Hypothalamus (tissue), 51 donors: Measurements from ENCODE around the gene SLC12A3.
"Not testable (repeated sequence)": the region's sequence is repeated elsewhere in the genome, so short reads cannot be mapped to it uniquely, and the experiment has no call there.

Experiments
- DNase-seq, 51 donors: peaks; one replicate each; lab custom pipeline; 2025; lab: John Stamatoyannopoulos, UW

The SLC12A3 gene

DNA sequence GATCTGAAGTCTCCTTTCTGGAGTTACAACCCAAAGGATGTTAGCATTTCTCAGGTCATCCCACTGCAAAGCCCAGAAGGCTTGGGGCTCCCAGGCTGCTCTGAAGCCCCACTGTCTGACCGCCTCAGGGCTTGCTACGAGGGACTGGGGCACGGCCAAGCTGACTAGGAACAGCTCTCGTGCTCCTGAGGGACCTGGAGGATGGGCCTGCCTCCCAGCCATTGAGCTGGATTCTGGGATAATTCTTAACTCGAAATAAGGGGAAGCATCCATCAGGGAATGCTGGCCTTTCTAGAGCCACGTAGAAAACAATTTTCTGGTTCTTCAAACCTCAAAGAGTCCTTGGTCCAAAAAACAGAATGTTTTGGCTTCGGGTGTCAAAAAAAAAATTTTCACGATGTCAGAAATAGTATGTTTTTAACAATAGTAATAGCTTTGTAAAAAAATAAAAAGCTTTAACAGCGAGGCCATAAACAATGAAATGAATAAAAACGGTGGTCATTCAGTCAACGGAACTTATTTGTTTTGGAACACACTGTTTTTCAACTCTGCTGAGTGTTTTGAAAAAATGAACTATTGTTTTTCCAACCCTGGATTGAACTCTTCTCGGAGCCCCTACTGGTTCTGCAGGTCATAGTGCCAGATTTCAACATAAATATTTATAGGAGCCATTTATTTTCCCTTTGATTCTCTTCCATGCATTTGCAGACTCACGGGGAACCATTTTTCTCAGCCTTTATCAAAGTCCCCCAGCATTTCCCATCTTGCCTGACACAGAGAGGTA, 50.5 kb downstream of the SLC12A3 start:
- DNase-seq: no peak

- peak in 3 of 51 donors; percentile 5 to 26 (median 14) for DNase-seq
Measured at GRCh38 chr16:56916571-56917403, 51.8 kb downstream of the SLC12A3 start.

GRCh38 chr16:56918467-56919012, 53.5 kb downstream of the SLC12A3 start:
- DNase-seq: no peak

- no peak for DNase-seq
Measured at GRCh38 chr16:56919099-56919800, 54.2 kb downstream of the SLC12A3 start.

DNA sequence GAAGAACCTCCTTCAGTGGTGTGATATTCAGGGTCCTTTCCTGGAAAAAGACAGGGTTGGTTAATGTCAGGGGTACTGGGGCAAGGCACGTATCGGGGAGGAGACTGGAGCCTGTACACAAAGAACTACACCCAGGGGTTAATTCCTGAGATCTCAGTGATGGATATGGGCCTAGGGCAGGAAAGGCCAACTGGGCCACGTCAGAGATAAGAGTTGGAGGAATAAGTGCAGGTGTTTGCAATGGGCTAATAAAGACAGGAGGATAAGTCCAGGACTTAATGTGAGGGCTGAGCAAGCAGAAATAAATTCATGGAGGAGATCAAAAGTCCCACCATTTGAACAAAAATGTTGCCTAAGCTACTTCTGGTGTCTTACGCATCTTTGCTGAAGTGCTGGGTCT, 56.6 kb downstream of the SLC12A3 start:
- no peak for DNase-seq

DNA sequence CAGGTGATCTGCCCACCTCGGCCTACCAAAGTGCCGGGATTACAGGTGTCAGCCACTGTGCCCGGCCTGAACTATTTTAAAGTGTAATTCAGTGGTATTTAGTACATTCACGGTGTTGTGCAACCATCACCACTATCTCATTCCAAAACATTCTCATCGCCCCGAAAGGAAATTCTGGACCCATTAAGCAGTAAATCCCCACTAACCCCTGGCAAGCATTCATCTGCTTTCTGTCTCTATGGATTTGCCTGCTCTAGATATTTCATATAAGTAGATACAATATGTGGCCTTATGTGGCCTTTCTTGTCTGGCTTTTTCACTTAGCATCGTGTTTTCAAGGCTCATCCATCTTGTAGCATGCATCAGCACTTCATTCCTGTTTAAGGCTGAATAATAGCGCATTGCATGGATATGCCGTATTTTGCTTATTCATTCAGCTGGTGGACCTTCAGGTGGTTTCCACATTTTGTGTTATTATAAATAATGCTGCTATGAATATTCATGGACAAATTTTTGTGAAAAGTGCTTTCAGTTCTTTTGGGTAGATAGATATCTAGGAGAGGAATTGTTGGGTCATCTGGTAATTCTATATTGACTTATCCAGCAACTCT, 58.6 kb downstream of the SLC12A3 start:
- no peak for DNase-seq

DNA sequence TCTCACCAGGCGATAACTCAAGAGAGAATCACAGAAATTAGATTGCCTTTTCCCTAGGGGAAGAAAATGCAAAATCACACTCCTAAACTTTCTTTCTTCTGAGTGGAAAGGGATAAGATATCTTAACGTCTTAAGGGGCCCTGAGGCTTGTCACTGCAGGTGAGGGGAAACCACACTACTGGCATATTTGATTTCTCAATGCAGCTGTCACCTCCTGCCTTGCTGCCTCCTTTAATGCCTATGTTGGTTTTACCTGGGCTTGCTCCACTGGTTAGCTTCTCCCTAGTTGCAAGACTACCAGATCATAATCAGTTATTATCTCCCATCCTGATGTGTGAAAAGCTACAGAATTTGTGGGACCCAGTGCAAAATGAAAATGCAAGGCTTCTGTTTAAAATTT, 62.5 kb downstream of the SLC12A3 start:
- no peak for DNase-seq

GRCh38 chr16:56929639-56930038, 64.6 kb downstream of the SLC12A3 start:
- DNase-seq: no peak

DNA sequence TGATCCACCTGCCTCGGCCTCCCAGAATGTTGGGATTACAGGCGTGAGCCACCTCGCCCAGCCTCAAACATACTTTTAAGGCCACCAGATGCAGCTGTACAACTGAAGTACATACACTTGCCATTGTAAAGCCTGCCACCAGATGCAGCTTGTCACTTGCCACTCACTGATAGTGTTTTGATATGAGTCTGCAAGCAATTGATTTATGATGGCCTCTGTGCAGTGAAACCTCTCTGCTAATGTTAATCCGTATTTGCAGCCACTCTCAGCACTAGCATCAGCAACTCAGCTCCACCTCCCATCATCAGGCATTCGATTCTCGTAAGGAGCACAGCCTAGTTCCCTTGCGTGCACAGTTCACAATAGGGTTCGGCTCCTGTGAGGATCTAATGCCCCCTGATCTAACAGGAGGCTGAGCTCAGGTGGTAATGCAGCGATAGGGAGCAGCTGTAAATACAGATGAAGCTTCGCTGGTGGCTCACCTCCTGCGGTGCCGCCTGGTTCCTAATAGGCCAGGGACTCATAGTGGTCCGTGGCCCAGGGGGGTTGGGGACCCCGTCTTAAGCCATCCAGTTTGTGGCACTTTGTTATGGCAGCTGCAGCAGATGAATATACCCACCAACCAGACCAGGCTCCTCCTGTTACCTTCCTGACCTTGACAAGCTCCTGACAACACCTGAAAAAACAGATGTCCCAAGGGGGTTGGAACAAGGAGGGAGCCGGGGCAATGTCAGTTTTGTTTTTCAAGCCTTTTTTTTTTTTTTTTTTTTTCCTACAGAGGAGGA, 65.7 kb downstream of the SLC12A3 start:
- DNase-seq: no peak

DNA sequence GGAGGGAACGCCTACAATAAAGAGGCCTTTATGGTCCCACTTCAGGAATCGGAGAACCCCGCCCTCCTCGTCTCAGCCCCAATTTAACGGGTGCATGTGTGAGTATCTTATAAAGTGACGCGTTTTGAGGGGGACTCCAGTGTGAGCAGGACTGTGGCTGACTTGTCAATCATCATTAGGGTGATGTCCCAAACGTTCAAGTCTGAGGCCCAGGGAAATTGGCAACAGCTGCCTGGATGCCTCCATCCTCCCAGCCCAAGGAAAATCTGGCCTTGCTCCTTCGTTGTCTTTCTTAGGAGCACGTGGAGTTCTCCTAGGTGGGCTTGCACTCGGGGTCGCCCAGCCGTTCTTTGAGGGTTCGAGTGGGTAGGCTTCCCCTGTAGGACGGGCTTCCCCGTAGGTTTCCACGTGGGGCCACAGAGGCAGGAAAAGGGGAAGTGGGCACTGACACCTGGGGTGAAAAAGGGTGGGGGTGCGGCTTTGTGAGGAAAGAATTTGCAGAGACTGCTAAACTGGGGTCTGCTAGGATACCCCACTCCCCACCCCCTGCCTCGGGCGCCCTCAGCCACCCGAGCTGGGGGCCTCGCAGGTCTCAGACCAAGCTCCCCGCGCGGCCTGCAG, 66.4 kb downstream of the SLC12A3 start:
- peak in 3 of 51 donors; percentile 64 to 66 (median 65) for DNase-seq

GRCh38 chr16:56931892-56932720, 67.1 kb downstream of the SLC12A3 start, which contains the start of gene HERPUD1:
HERPUD1 (plus strand) TSS chr16:56932142; CDS start chr16:56932245, 103 bp downstream.
- DNase-seq: peak; percentile 69 to 100 (median 98)

- peak in 47 of 51 donors; percentile 29 to 87 (median 62) for DNase-seq
Measured at GRCh38 chr16:56932721-56933619, 68.0 kb downstream of the SLC12A3 start.

DNA sequence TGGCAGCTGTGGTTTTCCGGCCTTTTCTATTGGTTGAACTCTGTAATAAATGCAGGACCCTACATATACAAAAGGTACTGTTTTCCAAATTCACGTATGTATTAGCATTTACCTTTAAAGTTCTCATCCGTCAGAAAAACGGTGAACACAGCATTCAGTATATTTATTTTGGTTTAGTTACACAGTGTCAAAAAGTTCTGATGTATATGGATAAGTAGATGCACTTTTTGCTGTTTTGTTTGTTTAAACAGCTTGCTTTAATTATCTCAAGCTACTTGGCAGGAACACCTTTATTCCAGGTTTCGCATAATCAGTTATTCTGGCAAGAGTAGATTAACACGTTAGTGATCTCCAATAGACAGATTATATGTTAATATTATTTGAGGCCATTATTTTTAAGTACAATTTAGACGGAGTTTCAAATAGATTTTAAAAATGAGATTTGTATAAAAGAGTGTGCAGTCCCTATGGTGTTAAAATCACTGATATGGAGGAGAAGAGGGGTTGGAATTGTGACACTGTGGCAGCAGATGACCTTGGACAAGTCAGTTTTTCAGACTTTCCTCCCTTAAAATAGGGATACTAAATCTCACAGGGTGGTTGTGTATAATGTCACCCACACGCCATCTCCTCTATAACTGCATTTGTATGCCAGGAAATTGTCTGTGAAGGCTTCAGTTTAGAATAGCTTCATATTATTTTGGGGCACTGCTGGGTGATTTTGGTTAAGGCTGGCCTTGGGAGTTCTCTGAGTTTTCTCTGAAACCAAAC, 69.0 kb downstream of the SLC12A3 start:
- DNase-seq: no peak

DNA sequence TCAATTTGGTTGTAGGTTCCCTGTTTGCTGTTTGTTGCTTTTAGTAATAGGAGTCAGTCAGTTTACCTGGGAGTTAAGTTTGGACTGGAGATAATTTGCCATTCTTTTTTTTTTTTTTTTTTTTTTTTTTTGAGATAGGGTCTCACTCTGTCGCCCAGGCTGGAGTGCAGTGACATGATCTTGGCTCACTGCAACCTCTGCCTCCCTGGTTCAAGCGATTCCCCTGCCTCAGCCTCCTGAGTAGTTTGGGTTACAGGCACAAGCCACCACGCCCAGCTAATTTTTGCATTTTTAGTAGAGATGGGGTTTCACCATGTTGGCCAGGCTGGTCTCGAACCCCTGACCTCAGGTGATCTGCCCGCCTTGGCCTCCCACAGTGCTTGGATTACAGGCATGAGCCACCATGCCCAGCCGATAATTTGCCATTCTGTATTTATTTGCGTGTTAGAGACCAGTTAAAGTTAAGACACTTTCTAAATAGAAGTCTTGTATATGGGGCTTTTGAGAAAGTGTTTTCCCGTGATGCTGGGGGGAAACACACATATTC, 69.7 kb downstream of the SLC12A3 start:
- DNase-seq: not testable (repeated sequence)

GRCh38 chr16:56935201-56935600, 70.2 kb downstream of the SLC12A3 start:
- DNase-seq: no peak

- DNase-seq: no peak
Measured at GRCh38 chr16:56936491-56936890, 71.5 kb downstream of the SLC12A3 start.
